Measurements from ENCODE around the gene PRKCA.

- TF ChIP-seq ZNF274 (IDR thresholded peaks at IDR 0.05; ENCODE audit: low read depth, low read length) (no peak), YY1 (IDR thresholded peaks at IDR 0.05; ENCODE audit: insufficient read depth, insufficient read length) (no peak)
These were observed 32.3 kb upstream of the PRKCA start for GRCh38 chr17:66270106-66270505.

Measured in NT2/D1 (cell line).